PC-3 (cell line): Measurements from ENCODE around the gene SLK.

Source experiments
- CTCF ChIP-seq: fragments of 300-600 bp; sonication (generic); conservative IDR thresholded peaks from 2 replicates; pipeline ENCODE4 v1.5.1; 2017; ENCODE audit warnings: antibody characterized with exemption, low read depth, mild to moderate bottlenecking, low read length
- EZH2 ChIP-seq: fragments of 300-600 bp; sonication (generic); IDR thresholded peaks from one replicate; pipeline ENCODE4 v1.6.1; 2017; ENCODE audit warnings: antibody characterized with exemption, mild to moderate bottlenecking, low read length; ENCODE audit not compliant: unreplicated experiment
- EZH2phosphoT487 ChIP-seq: fragments of 300-600 bp; sonication (generic); IDR thresholded peaks from 2 replicates; pipeline ENCODE4 v1.6.1; 2018; ENCODE audit warnings: mild to moderate bottlenecking, antibody characterized with exemption, low read length, borderline replicate concordance

- TF ChIP-seq CTCF: no peak
- no peak for TF ChIP-seq EZH2phosphoT487
- TF ChIP-seq EZH2: no peak
Observed at GRCh38 chr10:103930449-103930848, 36.5 kb upstream of the SLK start.
